MM.1S (cell line): ENCODE measurements around the gene SMC5.

Experiments used
- EZH2 ChIP-seq: fragments of 300-600 bp; sonication (generic); optimal IDR thresholded peaks from 2 replicates; pipeline ENCODE3; 2017; ENCODE audit warnings: low read depth, mild to moderate bottlenecking, antibody characterized with exemption, low read length, mixed read lengths
- EZH2phosphoT487 ChIP-seq: fragments of 300-600 bp; sonication (generic); IDR thresholded peaks from 2 replicates; pipeline ENCODE4 v1.6.1; 2018; ENCODE audit warnings: antibody characterized with exemption, low read length
- TF ChIP-seq, protein P1 (sequence below): fragments of 300-600 bp; sonication (generic); IDR thresholded peaks from 2 replicates; pipeline ENCODE4 v1.5.1; 2016; ENCODE audit warnings: antibody characterized with exemption, low read length, mixed read lengths

DNA sequence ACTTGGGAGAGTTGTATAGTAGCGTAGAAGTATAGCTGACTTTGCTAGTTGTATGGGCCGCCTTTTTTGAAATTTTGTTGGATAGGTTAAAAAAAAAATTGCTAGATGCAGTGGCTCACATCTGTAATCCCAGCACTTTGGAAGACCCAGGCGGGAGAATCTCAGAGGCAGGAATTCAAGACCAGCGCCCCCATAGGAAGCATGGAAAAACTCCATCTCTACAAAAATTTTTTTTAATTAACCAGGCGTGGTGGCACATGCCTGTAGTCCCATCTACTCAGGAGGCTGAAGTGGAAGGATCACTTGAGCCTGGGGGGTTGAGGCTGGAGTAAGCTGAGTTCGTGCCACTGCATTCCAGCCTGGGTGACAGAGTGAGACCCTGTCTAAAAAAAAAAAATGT, 59.2 kb downstream of the SMC5 start:
- TF ChIP-seq, protein P1, sequence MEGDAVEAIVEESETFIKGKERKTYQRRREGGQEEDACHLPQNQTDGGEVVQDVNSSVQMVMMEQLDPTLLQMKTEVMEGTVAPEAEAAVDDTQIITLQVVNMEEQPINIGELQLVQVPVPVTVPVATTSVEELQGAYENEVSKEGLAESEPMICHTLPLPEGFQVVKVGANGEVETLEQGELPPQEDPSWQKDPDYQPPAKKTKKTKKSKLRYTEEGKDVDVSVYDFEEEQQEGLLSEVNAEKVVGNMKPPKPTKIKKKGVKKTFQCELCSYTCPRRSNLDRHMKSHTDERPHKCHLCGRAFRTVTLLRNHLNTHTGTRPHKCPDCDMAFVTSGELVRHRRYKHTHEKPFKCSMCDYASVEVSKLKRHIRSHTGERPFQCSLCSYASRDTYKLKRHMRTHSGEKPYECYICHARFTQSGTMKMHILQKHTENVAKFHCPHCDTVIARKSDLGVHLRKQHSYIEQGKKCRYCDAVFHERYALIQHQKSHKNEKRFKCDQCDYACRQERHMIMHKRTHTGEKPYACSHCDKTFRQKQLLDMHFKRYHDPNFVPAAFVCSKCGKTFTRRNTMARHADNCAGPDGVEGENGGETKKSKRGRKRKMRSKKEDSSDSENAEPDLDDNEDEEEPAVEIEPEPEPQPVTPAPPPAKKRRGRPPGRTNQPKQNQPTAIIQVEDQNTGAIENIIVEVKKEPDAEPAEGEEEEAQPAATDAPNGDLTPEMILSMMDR, result no peak
- TF ChIP-seq EZH2, result no peak
- no peak for TF ChIP-seq EZH2phosphoT487
